ENCODE results near the gene MTG2. TPM values are rescaled to one million over a fixed set of nuclear protein-coding genes. Genes with fewer than 3 reads are reported as not detected.

The MTG2 gene
- total and polyA plus RNA-seq, 10 of the 15 experiments (the other 5 are each of a cell fraction or from before 2014, with no cell fraction given): 6.2 to 52.4 (median 34.3) TPM

- no TSS peak for BruUV-seq (replicated peaks)
- Histone ChIP-seq H3K4me1 (ENCODE audit: control insufficient read depth, insufficient read depth, low read length) (peaks cover 12% of the 10 kb centered on the region), H3K9me3 (replicated peaks; ENCODE audit: control insufficient read depth, insufficient read depth, low read length) (no peaks in the 10 kb centered on the region), H3K4me3 (no peak overlapping the region), H3K79me2 (ENCODE audit: control insufficient read depth, insufficient read depth, low read length) (peaks cover 18% of the 10 kb centered on the region), H4K20me1 (ENCODE audit: control insufficient read depth, insufficient read depth) (no peaks in the 10 kb centered on the region; the same call in 1 of the 2 replicates), H3K36me3 (ENCODE audit: control insufficient read depth in 2 of 2, insufficient read depth in 2 of 2, low read length in 1 of 2) (no peaks in the 10 kb centered on the region; a peak in 2 of 4 replicates), H3K27ac (ENCODE audit: control insufficient read depth, insufficient read depth) (no peak overlapping the region), H3K4me2 (ENCODE audit: control insufficient read depth, insufficient read depth) (no peak overlapping the region), H3K9ac (ENCODE audit: control insufficient read depth, insufficient read depth, low read length) (no peak overlapping the region), H3K27me3 (replicated peaks in 1 of 2; ENCODE audit: control insufficient read depth in 2 of 2, insufficient read depth in 2 of 2, low read length in 1 of 2) (no peaks in the 10 kb centered on the region), H2AFZ (ENCODE audit: control insufficient read depth, low read depth, low read length) (no peak overlapping the region)
- DNase-seq (ENCODE audit: low read depth, low spot score) (no peak), FAIRE-seq (no peak), ATAC-seq (no peak)
- 89% methylated on average over 10 of the region's 10 CpGs for WGBS (ENCODE audit: insufficient coverage, insufficient replicate concordance, low lambda C conversion rate, missing lambda C conversion rate)
- ChIA-PET POLR2A (no interaction called here), CTCF (no interaction called here), SMC1A (ENCODE audit: uncharacterized antibody, unreplicated experiment) (interaction anchor here (1.6 kb wide), 1 partner anchor 14 kb away, joined by 3 read pairs; no protein-coding TSS in a partner anchor), RAD21 (ENCODE audit: unreplicated experiment) (no interaction called here)
- in situ Hi-C loops (cut with MboI) (no loop called here), intact Hi-C loops (cut with micrococcal nuclease; ENCODE audit: unreplicated experiment) (no loop called here)
- no peak for TF ChIP-seq PML (IDR thresholded peaks at IDR 0.05; ENCODE audit: low read length)
- no peak for TF ChIP-seq NFYB (IDR thresholded peaks at IDR 0.05; ENCODE audit: insufficient read depth, low read depth, low read length)
- no peak for TF ChIP-seq ZNF687 (IDR thresholded peaks at IDR 0.05)
- no peak for TF ChIP-seq EZH2 (IDR thresholded peaks at IDR 0.05; ENCODE audit: borderline replicate concordance, control insufficient read depth, low read depth, low read length)
- TF ChIP-seq RUNX3 (IDR thresholded peaks at IDR 0.05; ENCODE audit: low read length): no peak
- no peak for TF ChIP-seq PKNOX1 (IDR thresholded peaks at IDR 0.05)
- TF ChIP-seq BACH1 (IDR thresholded peaks at IDR 0.05; ENCODE audit: borderline replicate concordance): no peak
- TF ChIP-seq SMC3 (IDR thresholded peaks at IDR 0.05; ENCODE audit: borderline replicate concordance, low read length): no peak
- no peak for TF ChIP-seq RFX5 (IDR thresholded peaks at IDR 0.05; ENCODE audit: low read depth, low read length)
- no peak for TF ChIP-seq REST (IDR thresholded peaks at IDR 0.05; ENCODE audit: low read depth, low read length)
- no peak for TF ChIP-seq BCL3 (IDR thresholded peaks at IDR 0.05; ENCODE audit: borderline replicate concordance, insufficient read depth, low read depth, low read length, poor library complexity, severe bottlenecking)
- no peak for TF ChIP-seq ZNF217 (IDR thresholded peaks at IDR 0.05)
- no peak for TF ChIP-seq ZNF622 (IDR thresholded peaks at IDR 0.05)
- no peak for TF ChIP-seq HCFC1 (IDR thresholded peaks at IDR 0.05; ENCODE audit: low read length)
Measured at GRCh38 chr20:62241506-62241905, 58.7 kb downstream of the MTG2 start.

Measured in GM12878 (cell line).